Activated naive CD4-positive, alpha-beta T cell treated with anti-CD3 and anti-CD28 coated beads, Interleukin-2, amount 50 U/mL, for 16 hours (primary cell): Measurements from ENCODE around the gene DGKG.

ENCODE experiments used
- DNase-seq: peaks from one replicate; pipeline ENCODE4 v3.0.0-alpha.2; 2020

Gene DGKG

DNA sequence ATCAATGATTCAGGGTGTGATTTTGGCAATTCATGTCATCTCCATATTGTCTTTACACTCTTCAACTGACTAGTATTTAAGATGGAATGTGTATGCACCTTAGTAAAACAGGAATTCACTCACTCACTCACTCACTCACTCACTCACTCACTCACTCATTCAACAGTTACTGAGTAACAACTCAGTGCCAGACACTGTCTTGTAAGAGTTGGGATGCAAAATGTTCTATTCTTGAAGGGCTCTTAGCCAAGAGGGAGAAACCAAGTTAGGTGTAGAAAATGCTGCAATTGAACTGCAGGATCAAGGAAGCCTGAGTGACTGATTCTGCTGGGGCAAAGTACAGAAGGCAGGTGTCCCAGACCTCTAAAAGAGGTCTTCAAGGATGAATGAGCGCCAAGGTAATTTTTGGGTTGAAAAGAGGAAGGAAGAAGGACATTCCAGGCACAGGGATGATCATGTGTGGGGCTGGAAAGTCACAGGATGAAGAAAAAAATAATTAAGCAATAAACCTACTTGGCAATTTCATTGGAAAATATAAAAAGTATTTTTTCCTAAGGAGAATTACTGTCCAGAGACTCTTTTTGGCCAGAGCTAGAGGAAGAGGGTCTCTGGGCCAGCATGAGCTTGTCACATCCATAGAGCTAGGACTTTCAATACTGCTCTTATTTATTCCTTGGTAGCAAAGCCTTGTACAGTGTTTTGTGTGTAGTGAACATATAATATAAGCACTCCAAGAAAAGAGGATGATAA, 194.2 kb downstream of the DGKG start:
- no peak for DNase-seq

DNA sequence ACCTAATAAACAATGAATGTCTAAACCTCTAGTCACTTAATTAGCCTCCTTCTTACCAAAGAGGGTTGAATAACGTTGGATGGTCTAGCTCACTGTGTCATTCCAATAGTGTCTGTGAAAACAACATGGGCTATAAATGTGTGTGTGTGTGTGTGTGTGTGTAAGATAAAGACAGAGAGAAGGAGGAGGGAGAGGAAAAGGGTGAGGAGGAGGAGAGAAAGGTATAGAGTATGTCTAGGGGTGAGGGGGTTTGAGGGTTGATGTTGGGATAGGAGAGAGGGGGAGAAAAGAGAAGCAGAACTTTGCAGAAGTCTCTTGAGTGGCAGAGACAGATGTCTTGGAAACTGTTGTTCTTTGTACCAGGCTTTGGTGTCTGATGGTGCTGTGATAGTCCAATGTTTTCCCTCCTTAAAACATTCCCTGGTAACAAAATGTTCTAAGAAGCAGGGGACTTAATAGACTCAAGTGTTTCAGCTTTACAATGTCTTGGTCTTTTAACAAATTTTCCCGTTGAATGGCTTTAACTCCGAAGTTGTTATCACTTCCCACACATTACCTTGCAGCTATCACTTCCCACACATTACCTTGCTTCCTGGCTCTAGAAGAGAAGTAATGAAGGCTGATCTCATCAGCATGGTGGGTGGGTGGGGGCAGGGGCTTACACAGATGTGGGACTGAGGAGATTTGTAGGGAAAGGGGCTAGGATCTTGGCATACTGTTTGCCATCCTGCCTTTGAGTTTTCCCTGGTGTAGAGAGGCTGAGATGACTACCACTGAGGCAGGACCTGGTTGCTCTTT, 195.3 kb downstream of the DGKG start:
- DNase-seq, result no peak

DNA sequence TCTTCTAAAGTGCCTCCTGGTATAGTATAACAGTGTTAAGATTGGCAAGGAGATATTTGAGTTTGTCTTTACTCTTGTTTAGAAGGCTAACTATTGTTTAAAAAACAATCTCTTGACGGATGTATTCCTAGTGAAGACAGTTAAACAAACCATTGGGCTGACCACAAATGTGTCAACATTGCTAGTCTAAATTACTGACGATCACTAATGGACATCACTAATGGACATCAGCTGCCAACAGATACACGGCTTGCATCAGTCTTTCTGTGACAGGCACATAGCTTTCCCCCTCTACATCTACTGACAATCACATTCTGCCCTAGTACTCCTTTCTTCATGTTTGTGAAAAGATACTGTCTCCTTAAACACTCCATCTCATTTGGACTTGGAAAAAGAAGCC, 196.0 kb downstream of the DGKG start:
- no peak for DNase-seq

DNA sequence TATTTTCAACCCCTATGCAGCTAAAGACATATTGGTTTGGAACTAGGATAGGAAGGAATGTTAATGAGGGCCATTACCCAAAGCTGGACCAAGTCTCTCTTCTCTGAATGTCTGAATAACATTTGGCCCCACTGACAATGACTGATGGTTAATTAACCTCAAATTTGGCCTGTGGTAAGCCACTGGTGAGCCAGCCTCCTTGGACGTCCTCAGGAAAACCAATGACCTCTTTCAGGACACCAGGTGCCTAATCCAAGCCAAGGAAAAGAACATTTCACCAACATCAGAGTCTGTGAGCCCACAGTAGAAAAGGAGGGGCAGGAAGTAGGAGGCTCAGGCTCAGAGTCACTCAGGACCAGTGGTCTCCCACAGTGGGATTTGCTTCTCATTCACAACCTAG, 196.7 kb downstream of the DGKG start:
- DNase-seq, result no peak

DNA sequence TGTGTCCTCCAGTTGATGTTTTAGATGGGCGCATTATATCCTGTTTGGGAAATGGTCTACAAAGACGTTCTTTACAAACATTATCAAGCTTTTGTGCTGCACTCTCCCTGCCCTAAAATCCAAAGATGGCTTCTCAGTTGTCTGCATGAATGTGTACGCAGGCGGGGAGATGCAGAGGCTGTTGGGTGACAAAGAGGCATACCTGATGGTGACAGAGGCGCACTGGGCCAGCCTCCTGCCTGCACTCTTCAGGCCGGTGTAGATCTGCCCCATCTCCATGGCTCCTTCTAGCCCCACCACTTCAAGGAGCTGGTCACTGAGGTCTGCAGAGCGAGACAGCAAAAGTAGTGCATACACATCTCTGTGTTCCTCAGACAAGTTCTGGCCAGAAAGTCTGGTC, 197.3 kb downstream of the DGKG start:
- no peak for DNase-seq

DNA sequence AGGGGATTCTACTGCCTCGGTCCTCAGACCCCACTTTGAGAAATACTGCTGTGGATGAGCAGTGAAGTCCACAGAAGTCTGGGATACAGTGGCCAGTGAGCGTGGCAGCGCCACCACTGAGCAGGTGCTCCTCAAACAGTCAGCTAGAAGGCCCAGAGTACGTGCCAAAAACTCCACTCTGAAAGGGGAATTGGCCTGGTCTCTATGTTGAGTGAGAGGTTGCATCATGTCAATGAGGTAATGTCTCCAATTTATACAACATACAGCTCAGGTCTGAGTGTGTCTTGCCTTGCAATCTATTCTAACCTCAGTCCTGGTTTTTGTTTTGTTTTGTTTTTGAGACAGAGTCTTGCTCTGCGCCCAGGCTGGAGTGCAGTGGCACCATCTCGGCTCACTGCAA, 199.8 kb downstream of the DGKG start:
- no peak for DNase-seq

DNA sequence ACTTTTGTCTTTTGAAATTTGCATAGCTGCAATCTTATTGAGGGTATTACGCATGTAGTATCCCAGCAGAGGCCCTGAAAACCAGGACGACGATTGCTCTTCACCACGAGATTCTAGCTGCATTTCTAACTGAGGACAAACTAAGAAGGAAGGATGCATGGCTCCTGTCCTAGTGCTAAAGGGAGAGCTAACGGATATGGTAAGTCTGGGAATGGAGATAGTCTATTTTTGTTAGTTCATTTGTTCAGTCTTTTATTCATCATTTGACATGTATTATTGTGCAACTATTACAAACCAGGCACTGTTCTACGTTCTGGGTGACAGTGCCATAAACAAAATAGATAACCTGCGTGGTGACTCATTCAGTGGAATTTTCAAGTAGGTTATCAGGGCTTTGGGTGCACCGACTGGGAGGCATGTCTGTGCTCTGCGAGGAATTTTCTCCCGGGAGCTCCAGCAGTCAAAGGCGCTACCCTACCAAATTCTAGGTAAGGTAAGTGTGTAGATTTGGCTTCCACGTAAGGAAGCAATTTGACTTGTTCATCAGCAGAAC, 201.3 kb downstream of the DGKG start:
- DNase-seq, result no peak

DNA sequence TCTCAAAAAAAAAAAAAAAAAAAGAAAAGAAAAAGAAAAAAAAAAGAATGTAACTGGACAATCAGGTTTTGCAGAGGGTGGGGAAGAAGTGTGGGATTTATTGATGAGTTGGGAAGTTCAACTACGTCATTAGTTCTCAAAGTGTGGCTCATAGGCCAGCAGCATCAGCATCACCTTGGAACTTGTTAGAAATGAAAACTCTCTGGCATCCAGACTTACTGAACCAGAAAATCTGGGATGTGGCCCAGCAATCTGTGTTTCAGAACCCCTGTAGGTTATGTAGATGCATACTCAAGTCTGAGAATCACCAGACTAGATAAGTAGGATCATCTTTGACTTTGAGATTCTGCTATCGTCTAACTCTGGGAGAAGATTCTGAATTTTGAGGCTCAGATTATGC, 207.4 kb downstream of the DGKG start:
- DNase-seq, result no peak

DNA sequence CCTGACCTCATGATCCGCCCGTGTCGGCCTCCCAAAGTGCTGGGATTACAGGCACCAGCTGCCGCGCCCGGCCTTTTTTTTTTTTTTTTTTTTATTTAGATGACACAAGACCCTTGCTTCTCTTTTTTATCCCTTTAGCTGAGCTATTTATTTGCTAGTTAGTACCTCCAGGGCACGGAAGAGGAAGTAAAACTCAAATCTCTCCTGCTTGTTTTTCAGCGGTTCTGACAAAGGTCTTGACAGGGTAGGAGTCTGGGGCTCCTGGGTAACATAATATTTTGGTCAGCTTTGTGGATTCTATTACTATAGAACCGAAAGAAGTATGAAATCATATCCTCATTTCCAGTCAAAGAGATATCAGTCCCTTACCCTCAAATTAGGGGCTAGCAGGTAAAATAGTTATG, 209.1 kb downstream of the DGKG start:
- DNase-seq, result no peak

DNA sequence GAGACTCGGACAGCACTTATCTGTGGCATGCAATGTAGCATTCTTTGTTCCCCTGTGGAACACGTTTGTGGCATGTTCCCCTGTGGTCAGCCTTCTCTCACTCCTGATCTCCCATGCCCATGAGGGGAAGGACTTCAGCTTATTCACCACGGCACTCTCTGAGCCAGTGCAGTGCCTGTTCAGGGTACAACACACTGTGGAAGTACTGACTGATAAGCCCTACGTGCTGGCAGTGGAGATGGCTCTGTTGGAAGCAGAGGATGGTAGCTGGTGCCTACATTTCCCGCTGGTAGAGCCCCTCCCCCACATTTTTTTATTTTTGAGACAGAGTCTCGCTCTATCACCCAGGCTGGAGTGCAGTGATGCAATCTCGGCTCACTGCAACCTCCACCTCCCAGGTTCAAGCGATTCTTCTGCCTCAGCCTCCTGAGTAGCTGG, 209.7 kb downstream of the DGKG start:
- no peak for DNase-seq

DNA sequence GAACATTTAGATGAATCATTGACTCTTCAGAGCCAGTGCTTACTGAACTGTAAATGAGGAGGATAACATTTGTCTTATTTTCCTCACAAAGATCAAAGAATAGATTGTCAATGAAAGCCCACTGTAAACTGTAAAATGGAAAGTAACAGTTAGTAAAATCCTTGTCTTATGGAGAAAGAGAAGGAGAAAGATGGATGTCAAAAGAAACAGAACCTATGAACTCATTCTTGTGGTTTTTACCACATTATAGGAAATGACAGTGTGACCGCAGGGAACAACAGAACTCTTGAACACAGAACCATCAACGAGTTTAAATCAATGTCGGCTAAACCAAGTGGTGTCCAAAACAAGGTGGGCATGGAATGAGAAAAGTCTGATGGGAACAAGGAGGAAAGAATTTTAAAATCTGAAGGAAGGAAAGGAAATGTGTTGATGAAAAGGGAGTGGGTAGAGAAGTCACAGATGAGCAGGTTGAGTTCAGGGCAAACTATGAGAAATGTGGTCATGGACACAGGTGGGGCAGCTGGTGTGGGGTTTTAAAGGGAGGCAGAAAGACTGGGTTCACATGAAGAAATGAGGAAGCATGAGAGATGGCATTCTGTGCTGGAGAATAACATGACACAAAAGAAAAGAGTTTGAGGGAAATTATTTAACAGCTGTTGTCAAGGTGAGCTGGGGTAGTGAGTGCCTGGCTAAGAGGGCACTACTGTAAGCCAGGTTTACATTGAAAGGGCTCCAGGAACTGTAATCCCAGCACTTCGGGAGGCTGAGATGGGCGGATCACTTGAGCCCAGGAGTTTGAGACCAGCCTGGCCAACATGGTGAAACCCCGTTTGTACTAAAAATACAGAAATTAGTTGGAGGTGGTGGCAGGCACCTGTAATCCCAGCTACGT, 210.7 kb downstream of the DGKG start:
- DNase-seq, result no peak

DNA sequence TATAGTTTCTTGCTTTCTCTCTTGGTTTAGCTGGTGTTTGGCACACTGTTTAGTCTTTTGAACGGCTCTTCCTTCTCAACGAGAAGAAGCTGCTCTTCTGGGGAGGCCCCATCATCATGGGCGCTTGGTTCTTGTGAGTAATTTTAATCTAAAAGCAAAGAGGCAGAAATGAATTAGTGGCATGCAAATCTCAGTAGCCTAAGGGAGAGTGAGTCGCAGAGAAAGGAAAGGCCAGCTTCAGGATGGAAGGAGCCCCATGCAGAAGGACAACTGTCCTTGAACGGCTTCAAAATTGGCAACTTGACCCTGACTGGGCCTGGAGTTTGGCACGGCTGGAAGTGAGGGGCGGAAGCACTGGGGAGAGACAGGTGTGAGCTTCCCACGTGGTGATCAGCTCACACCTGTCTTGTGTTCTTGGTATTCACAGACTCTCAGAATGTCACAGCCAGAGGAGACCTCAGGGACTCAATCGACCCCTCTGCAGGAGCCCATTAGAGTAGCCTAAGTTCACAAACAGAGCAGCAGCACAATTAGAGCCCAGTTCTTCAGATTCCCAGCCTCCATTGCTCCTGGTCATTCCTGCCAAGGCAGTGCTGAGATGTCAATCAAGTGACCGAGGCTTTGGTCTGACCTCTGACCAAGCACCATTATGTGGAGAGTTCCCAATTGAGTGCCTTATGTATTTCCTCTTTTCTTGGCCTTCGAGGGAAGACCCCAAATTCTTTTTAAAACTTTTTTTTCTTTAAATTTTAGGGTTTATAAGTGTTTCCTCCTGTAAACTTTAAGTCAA, 211.8 kb downstream of the DGKG start:
- no peak for DNase-seq

DNA sequence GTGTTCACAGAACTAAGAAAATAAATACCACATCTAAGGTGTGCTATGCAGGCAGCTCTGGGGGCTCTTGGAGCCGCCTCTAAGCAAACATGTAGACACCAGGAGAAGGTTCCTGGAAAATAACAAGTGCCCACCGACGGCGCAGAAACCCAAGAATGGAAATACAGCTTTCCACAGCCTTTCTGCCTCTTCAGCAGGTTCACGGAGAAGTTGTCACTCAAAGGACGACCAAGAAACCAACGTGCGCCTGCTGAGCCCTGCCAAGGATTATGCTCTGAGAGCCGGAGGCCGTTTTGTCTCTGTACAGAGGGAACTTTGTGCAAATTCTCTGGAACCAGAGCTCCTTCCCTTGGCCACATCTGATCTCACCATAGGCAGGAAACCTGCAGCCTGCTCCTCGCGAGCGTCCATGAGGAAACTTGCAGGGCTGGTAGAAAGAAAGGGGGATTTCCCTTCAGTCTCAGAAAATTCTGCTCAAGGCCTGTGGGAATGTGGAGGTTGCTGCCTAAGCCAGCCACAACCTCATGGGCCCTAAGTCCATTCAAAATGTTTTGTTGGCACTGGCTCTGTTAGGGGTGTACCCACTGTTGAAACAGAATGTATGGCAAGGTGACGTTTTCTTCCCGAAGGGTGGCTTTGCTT, 212.6 kb downstream of the DGKG start:
- DNase-seq, result no peak

DNA sequence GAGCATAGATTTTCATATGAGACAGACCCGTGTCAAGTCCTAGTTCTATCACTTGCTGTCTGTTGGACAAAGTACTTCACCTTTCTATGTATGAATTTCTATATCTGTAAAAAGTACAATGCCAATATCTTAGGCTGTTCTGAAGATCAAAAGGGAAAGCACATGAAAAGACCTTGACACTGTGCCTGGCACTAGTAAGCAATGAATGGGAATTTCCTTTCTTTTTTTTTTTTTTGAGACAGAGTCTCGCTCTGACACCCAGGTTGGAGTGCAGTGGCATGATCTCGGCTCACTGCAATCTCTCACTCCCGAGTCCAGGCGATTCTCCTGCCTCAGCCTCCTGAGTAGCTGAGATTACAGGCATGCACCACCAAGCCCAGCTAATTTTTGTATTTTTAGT, 217.8 kb downstream of the DGKG start:
- no peak for DNase-seq

DNA sequence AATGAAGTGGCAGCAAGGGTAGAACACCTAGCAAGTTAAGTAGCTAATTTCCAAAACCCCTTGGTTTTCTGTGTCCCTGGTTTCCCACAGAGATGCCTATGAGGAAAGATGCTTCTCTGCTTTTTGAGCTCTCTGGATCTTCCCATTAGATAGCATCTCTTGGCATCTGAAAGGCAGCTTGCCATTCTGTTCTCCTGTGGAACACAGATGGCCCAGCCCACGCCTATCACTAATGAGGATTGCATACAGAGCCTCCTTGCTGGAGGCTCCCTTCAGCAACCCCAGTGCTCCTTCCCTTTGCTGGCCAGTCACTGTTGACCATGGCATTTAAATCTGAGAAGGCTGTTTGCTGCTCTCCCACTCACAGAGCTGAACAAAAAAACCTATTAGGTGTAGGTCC, 218.8 kb downstream of the DGKG start:
- no peak for DNase-seq

DNA sequence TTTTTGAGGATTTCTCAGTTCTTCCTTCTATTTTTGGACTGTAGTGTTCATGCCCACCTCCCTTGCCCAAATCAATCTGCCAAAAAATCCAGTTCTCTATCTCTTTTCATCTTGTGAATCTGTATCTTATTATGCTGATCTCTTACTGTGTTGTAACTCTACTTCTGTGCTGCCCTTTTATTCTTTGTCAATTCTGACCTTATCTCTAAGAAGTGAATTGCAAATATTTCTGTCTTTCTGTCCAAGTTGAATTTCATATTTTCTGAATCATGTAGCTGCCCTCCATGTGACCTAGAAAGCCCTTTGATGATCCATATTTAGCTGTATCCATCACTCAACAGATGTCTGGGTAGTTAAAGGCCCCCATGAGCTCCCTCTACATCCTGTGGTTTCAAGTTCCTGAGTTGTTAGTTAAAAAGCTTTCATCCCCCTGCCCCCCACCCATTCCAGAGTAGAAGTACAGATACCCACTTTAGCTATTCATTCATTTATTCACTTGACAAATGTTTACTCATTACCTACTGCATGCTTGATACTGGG, 219.6 kb downstream of the DGKG start:
- no peak for DNase-seq

DNA sequence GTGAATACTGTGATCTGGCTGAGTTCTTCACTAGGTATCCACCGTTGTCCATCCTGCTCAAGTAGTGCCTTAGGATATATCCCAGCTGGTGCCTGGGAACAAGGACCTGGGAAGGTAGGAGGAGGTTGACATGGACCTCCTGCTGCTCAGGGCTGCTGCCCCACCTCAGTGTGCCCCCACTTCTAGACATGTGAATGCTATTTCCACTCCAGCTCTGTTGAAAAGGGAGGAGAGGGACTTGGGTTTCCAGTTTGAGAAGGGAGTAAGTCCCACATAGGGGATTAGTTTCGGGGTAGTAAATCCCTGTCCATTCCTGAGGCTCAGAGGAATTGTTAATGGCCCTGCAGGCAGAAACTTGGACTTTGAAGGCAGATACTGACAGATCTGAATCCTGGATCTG, 220.2 kb downstream of the DGKG start:
- no peak for DNase-seq

DNA sequence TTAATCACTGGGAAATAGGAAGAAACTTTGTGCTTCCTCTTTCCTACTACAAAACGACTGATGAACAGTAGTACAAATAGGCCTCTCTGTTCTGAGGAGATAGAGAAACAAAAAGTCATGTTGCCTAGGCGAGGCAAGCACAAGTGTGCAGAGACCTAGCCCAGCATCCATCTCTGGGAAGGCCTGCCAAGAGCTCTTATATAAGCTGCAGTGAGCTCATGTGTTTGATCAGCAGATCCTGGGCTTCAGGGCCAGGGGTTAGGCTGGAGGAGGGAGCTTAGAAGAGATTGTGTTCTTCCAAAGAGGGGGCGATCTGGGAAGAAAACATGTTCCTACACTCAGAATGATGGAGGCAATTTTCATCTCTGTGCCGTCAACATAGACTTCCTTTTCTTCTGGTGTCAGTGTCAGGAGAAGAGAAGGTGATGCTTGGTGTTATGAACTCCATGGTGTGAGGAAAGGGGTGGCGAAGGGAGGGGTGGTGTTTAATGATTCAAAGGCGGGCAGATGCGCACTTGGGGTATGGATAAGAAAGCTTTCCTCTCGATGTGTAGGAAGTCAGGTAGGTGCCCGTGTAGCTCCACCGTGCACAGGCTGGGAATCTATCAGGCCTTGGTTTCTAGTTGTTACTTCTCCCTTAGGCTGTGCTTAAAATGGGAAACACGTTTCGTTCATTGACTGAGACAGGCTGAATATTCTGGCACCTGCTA, 223.6 kb downstream of the DGKG start:
- DNase-seq, result no peak

DNA sequence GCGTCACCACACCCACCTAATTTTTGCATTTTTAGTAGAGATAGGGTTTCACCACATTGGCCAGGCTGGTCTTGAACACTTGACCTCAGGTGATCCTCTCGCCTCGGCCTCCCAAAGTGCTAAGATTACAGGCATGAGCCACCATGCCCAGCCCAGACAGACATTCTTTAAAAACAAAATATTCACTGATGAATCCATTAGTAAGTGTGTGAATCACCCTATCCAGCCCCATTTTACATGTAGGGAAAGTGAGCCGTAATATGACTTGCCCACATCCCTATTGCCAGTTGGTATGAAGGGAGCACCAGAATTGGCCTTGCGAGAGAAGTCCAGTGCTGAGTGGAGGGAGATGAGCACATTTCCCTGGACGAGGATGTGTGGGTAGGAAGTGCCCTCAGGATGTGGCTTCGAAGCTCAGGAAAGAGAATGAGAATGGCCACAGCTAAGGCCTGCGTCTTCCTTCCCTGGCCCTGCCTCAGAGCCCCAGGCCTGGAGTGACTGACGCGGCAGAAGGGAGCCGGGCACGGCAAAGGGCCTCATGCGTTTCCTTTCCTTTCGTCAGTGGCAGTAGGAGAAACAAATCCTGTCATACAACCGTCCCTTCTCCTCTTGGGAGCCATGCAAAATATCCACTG, 224.9 kb downstream of the DGKG start:
- no peak for DNase-seq

DNA sequence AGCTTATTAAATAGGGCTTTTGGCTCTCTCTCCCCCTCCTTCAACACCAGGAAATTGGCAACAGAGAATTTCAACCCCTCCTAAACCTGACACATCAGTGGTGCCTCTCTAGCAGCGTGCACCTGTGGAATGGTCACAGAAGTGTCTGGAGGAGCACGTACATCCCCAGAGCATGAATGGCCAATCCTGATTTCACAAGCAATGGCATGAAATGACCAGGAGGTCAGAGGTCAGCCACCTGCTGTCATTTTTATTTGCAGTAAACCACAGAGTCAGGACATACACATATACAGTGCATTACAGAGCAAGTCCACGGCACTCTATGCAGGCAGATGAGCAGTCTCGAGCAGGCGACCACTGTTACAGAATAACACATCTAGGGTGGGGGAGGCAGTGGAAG, 228.1 kb downstream of the DGKG start:
- no peak for DNase-seq
